B cell (primary cell): ENCODE results near the gene F9. TPM values are rescaled to one million over a fixed set of nuclear protein-coding genes. Genes with fewer than 3 reads are reported as not detected.

Source experiments
- ATAC-seq: fragments of 200-7000 bp; cut with Tn5 transposase; one replicate; pipeline ENCODE4 v1.10.0; 2021; ENCODE audit warnings: low read depth, mild to moderate bottlenecking, moderate number of reproducible peaks, moderate library complexity
- CTCF ChIA-PET: fragments of 350-600 bp; sonication (Branson Sonifier 250); formaldehyde crosslinking; loops from one replicate; lab custom pipeline; 2021; ENCODE audit warnings: antibody characterized with exemption, inconsistent platforms; lab: Charles Lee
- POLR2A ChIA-PET: fragments of 350-600 bp; sonication (Branson Sonifier 250); formaldehyde crosslinking; loops from one replicate; lab custom pipeline; 2021; ENCODE audit warnings: antibody characterized with exemption; lab: Charles Lee
- DNase-seq: peaks from one replicate; pipeline ENCODE4 v3.0.0; 2013
- H2AFZ ChIP-seq: 2 replicates; pipeline ENCODE4 v1.6.1; 2012; ENCODE audit warnings: mild to moderate bottlenecking, low read depth, low read length; ENCODE audit not compliant: insufficient read depth, poor library complexity, severe bottlenecking
- H3K27ac ChIP-seq, 2 donors: 1 replicate in 1 of 2; 2 replicates in 1 of 2; pipeline ENCODE4 v1.5.1; 2012 to 2013; ENCODE audit warnings: low read length in 2 of 2, mild to moderate bottlenecking in 2 of 2, moderate library complexity in 1 of 2
- H3K27me3 ChIP-seq, 4 experiments: fragments of 200-600 bp in 1 of 4; sonication (generic) in 1 of 4; replicated peaks in 1 of 4; 1 replicate in 2 of 4; 2 replicates in 2 of 4; pipeline versions ENCODE4 v1.6.1 to v1.7.0; 2013 to 2016; ENCODE audit warnings: low read length in 3 of 4, mild to moderate bottlenecking in 2 of 4, mixed read lengths in 1 of 4, moderate library complexity in 1 of 4; ENCODE audit not compliant: insufficient read depth in 4 of 4, control insufficient read depth in 3 of 4; ENCODE audit errors: control extremely low read depth in 1 of 4
- H3K36me3 ChIP-seq, 2 experiments: replicated peaks in 1 of 2; 1 replicate in 1 of 2; 2 replicates in 1 of 2; pipeline versions ENCODE4 v1.6.1 to v1.7.1; 2013; ENCODE audit warnings: low read length in 1 of 2; ENCODE audit not compliant: insufficient read depth in 2 of 2, control insufficient read depth in 1 of 2; ENCODE audit errors: control extremely low read depth in 1 of 2, extremely low read depth in 1 of 2
- H3K4me1 ChIP-seq, 2 donors: fragments of 200-600 bp in 1 of 2; sonication (generic) in 1 of 2; 1 replicate in 1 of 2; 2 replicates in 1 of 2; pipeline versions ENCODE4 v1.5.1 to v1.6.1; 2013 to 2017; ENCODE audit warnings: low read length in 2 of 2; ENCODE audit not compliant: control insufficient read depth in 2 of 2, insufficient read depth in 2 of 2
- H3K4me2 ChIP-seq: replicated peaks from 2 replicates; pipeline ENCODE3; 2012; ENCODE audit warnings: mild to moderate bottlenecking, low read depth, low read length; ENCODE audit not compliant: poor library complexity, severe bottlenecking
- H3K4me3 ChIP-seq, 5 experiments: fragments of 200-600 bp in 1 of 5; sonication (generic) in 1 of 5; 1 replicate in 3 of 5; 2 replicates in 2 of 5; pipeline versions ENCODE4 v1.5.1 to v1.7.0; 2011 to 2016; ENCODE audit warnings: low read length in 4 of 5, mild to moderate bottlenecking in 4 of 5, low read depth in 2 of 5, control low read depth in 1 of 5, moderate library complexity in 1 of 5; ENCODE audit not compliant: insufficient read depth in 1 of 5; ENCODE audit errors: control extremely low read depth in 1 of 5, extremely low read depth in 1 of 5
- H3K79me2 ChIP-seq: fragments of 200-600 bp; sonication (generic); one replicate; pipeline ENCODE4 v1.6.0; 2016; ENCODE audit warnings: low read length; ENCODE audit not compliant: control insufficient read depth, insufficient read depth
- H3K9ac ChIP-seq: fragments of 200-600 bp; sonication (generic); 2 replicates; pipeline ENCODE4 v1.6.1; 2017; ENCODE audit warnings: mild to moderate bottlenecking, low read length, moderate library complexity
- H3K9me3 ChIP-seq, 3 donors: one replicate each; pipeline versions ENCODE4 v1.6.1 to v1.7.1; 2013; ENCODE audit warnings: low read length in 2 of 3; ENCODE audit not compliant: control insufficient read depth in 2 of 3, insufficient read depth in 1 of 3; ENCODE audit errors: control extremely low read depth in 1 of 3
- H4K20me1 ChIP-seq: 2 replicates; pipeline ENCODE4 v1.6.0; 2012; ENCODE audit warnings: mild to moderate bottlenecking, low read length; ENCODE audit not compliant: insufficient read depth, control insufficient read depth, poor library complexity, severe bottlenecking
- H3K27ac Mint-ChIP-seq: one replicate; pipeline ENCODE4 v1.8.0; 2021; ENCODE audit warnings: mixed read lengths
- H3K27me3 Mint-ChIP-seq: one replicate; pipeline ENCODE4 v1.8.0; 2021; ENCODE audit warnings: mixed read lengths
- H3K4me1 Mint-ChIP-seq: one replicate; pipeline ENCODE4 v1.8.0; 2021; ENCODE audit warnings: mixed read lengths
- H3K4me3 Mint-ChIP-seq: one replicate; pipeline ENCODE4 v1.8.0; 2021; ENCODE audit warnings: mixed read lengths
- H3K9me3 Mint-ChIP-seq: one replicate; pipeline ENCODE4 v1.8.0; 2022; ENCODE audit warnings: mixed read lengths; ENCODE audit not compliant: insufficient read depth
- EZH2 ChIP-seq: IDR thresholded peaks from 2 replicates; pipeline ENCODE4 v1.6.1; 2012; ENCODE audit warnings: borderline replicate concordance, low read depth, mild to moderate bottlenecking, moderate library complexity, low read length; ENCODE audit not compliant: insufficient read depth, poor library complexity, severe bottlenecking
- WGBS: methylation state at CpG from one replicate; pipeline ENCODE4 v1.1.5; 2013; ENCODE audit warnings: missing lambda C conversion rate; ENCODE audit not compliant: insufficient coverage; 5-methylcytosine and 5-hydroxymethylcytosine counted together
- intact Hi-C: fragments of 100-400 bp; cut with micrococcal nuclease; formaldehyde crosslinking; loops from one replicate; pipeline ENCODE4 v1.10.0; 2022
- polyA plus RNA-seq: library from polyadenylated mRNA; depleted of rRNA; stranded (reverse); fragments of >200 nt; gene quantifications from 2 replicates; pipeline ENCODE4 v1.2.3, GENCODE V29; 2012
- total RNA-seq, 2 donors: library from RNA; stranded (reverse); fragments of 120-200 nt in 1 of 2; gene quantifications; 1 replicate in 1 of 2; 2 replicates in 1 of 2; pipeline versions ENCODE4 v1.2.3 to v1.2.4, GENCODE V29; 2013 to 2022
- TF ChIP-seq, protein P1 (sequence below): fragments of 200-600 bp; IDR thresholded peaks from one replicate; pipeline ENCODE4 v1.8.0; 2022; ENCODE audit warnings: antibody characterized with exemption, mild to moderate bottlenecking

Gene F9
- total and polyA plus RNA-seq, 2 donors (not counting 1 experiment from before 2014, with no cell fraction given) = not detected

DNA sequence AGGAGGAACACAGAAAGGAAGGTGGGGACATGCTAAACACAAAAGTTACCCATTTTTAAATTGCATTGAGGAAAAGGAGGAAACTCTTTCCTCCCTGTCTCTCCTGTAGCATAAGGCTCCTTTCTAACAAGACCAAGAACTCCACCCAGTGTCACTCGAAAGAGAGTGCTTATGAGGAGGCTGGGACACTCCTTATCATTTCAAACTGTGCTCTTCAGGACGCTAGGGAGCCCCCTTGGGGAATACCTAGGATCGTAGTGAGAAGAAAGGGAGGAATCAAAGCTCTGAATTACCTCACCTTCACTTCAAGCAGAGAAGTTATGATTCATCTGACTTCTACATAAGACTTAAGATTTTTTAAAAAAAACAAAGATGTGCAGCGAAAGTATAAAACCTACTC, 65.5 kb downstream of the F9 start:
- H3K27ac Mint-ChIP-seq = no peak overlapping the region
- ATAC-seq (no peak), DNase-seq (no peak)
- POLR2A ChIA-PET = no interaction called here
- no peak for TF ChIP-seq EZH2
- TF ChIP-seq, protein P1, sequence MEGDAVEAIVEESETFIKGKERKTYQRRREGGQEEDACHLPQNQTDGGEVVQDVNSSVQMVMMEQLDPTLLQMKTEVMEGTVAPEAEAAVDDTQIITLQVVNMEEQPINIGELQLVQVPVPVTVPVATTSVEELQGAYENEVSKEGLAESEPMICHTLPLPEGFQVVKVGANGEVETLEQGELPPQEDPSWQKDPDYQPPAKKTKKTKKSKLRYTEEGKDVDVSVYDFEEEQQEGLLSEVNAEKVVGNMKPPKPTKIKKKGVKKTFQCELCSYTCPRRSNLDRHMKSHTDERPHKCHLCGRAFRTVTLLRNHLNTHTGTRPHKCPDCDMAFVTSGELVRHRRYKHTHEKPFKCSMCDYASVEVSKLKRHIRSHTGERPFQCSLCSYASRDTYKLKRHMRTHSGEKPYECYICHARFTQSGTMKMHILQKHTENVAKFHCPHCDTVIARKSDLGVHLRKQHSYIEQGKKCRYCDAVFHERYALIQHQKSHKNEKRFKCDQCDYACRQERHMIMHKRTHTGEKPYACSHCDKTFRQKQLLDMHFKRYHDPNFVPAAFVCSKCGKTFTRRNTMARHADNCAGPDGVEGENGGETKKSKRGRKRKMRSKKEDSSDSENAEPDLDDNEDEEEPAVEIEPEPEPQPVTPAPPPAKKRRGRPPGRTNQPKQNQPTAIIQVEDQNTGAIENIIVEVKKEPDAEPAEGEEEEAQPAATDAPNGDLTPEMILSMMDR = no peak
- WGBS = no CpG with 5 or more reads among the region's 4 CpGs
- no peak overlapping the region for H3K4me3 ChIP-seq
- no peak overlapping the region for H3K9ac ChIP-seq
- H3K27ac ChIP-seq = no peak overlapping the region
- no peaks in the 10 kb centered on the region for H3K9me3 ChIP-seq
- intact Hi-C loops = no loop called here
- H3K4me3 Mint-ChIP-seq = no peak overlapping the region
- no peaks in the 10 kb centered on the region for H3K27me3 Mint-ChIP-seq
- no peaks in the 10 kb centered on the region for H4K20me1 ChIP-seq
- no peaks in the 10 kb centered on the region for H3K4me1 ChIP-seq
- no peaks in the 10 kb centered on the region for H3K9me3 Mint-ChIP-seq
- H3K36me3 ChIP-seq = no peaks in the 10 kb centered on the region
- H3K79me2 ChIP-seq = no peaks in the 10 kb centered on the region
- no peak overlapping the region for H3K4me2 ChIP-seq
- no peak overlapping the region for H2AFZ ChIP-seq
- CTCF ChIA-PET = no interaction called here
- no peaks in the 10 kb centered on the region for H3K4me1 Mint-ChIP-seq
- no peaks in the 10 kb centered on the region for H3K27me3 ChIP-seq

- Histone ChIP-seq H3K4me1 (no peaks in the 10 kb centered on the region), H3K36me3 (no peaks in the 10 kb centered on the region), H3K4me2 (no peak overlapping the region), H3K79me2 (no peaks in the 10 kb centered on the region), H4K20me1 (no peaks in the 10 kb centered on the region), H2AFZ (no peak overlapping the region), H3K27me3 (no peaks in the 10 kb centered on the region), H3K4me3 (no peak overlapping the region), H3K9ac (no peak overlapping the region), H3K27ac (no peak overlapping the region), H3K9me3 (no peaks in the 10 kb centered on the region)
- ChIA-PET CTCF (no interaction called here), POLR2A (no interaction called here)
- intact Hi-C loops = no loop called here
- H3K4me1 Mint-ChIP-seq = no peaks in the 10 kb centered on the region
- no peak for DNase-seq
- no peak overlapping the region for H3K4me3 Mint-ChIP-seq
- H3K9me3 Mint-ChIP-seq = no peaks in the 10 kb centered on the region
- ATAC-seq = no peak
- H3K27me3 Mint-ChIP-seq = no peaks in the 10 kb centered on the region
- TF ChIP-seq EZH2 = no peak
- TF ChIP-seq, protein P1 = no peak
- no CpG with 5 or more reads among the region's 1 CpG for WGBS
- H3K27ac Mint-ChIP-seq = no peak overlapping the region
Measured at GRCh38 chrX:139600105-139600504, 69.6 kb downstream of the F9 start.

Other genes starting within 250 kb of the F9 start
- 0.39 and 0.73 TPM in 2 replicates for gene MCF2, start 177.4 kb downstream of the F9 start, total RNA-seq
- 0.54 and 1.5 TPM in 2 replicates for gene MCF2, start 177.4 kb downstream of the F9 start, polyA plus RNA-seq